HepG2 (cell line): ENCODE measurements around the gene GMEB2. TPM values are rescaled to one million over a fixed set of nuclear protein-coding genes. Genes with fewer than 3 reads are reported as not detected.

Experiments used
- ATAC-seq: fragments of 200-7000 bp; cut with Tn5 transposase; 3 replicates; pipeline ENCODE4 v1.9.1; 2020; ENCODE audit warnings: mild to moderate bottlenecking, moderate library complexity
- BruUV-seq: library from RNA; stranded (reverse); fragments of 400-500 nt; replicated peaks from 2 replicates; lab custom pipeline; 2021; lab: Mats Ljungman, UMichigan
- CTCF ChIA-PET: fragments of 300-600 bp; formaldehyde crosslinking; extraction: SDS; loops from one replicate; lab custom pipeline; 2021; ENCODE audit warnings: low total read pairs, inconsistent platforms, low intra/inter-chr PET ratio; lab: Yijun Ruan, JAX
- POLR2A ChIA-PET: fragments of 350-600 bp; sonication (Branson Sonifier 250); formaldehyde crosslinking; loops from one replicate; lab custom pipeline; 2020; ENCODE audit warnings: antibody characterized with exemption, inconsistent platforms; lab: Yijun Ruan, JAX
- DNase-seq: peaks from one replicate; pipeline ENCODE4 v3.0.0-alpha.2; 2015; ENCODE audit warnings: low spot score
- FAIRE-seq: peaks from 3 replicates; lab custom pipeline; 2011; peaks lifted over from hg19 to GRCh38; lab: Jason Lieb, UNC
- H2AFZ ChIP-seq: one replicate; pipeline ENCODE4 v1.6.1; 2011; ENCODE audit warnings: low read length, inconsistent platforms
- H3K27ac ChIP-seq: fragments of 300-600 bp; 3 replicates; pipeline ENCODE4 v1.8.0; 2011; ENCODE audit warnings: mixed run types, mild to moderate bottlenecking, mixed read lengths, low read length, inconsistent platforms; ENCODE audit not compliant: insufficient read depth; ENCODE audit errors: extremely low read length
- H3K27me3 ChIP-seq, 2 experiments: fragments of 200-600 bp in 1 of 2; 2 replicates in 1 of 2; 3 replicates in 1 of 2; pipeline versions ENCODE4 v1.6.0 to v1.8.0; 2011; ENCODE audit warnings: low read length in 2 of 2, mild to moderate bottlenecking in 2 of 2, moderate library complexity in 2 of 2, inconsistent platforms in 1 of 2; ENCODE audit not compliant: insufficient read depth in 2 of 2, control insufficient read depth in 1 of 2
- H3K36me3 ChIP-seq, 2 experiments: fragments of 200-600 bp in 1 of 2; replicated peaks in 1 of 2; 2 replicates in 1 of 2; 3 replicates in 1 of 2; pipeline versions ENCODE4 v1.5.1 to v1.8.0; 2011; ENCODE audit warnings: low read length in 2 of 2, inconsistent platforms in 1 of 2; ENCODE audit not compliant: insufficient read depth in 2 of 2, control insufficient read depth in 1 of 2
- H3K4me1 ChIP-seq: 2 replicates; pipeline ENCODE4 v1.5.1; 2012; ENCODE audit warnings: low read length, inconsistent platforms; ENCODE audit not compliant: insufficient read depth
- H3K4me2 ChIP-seq: 2 replicates; pipeline ENCODE4 v1.6.0; 2011; ENCODE audit warnings: low read depth, low read length, inconsistent platforms
- H3K4me3 ChIP-seq, 3 experiments: fragments of 200-600 bp in 1 of 3; sonication (generic), shearing (Covaris generic) in 1 of 3; replicated peaks in 1 of 3; 2 replicates each; pipeline ENCODE4 v1.5.1; 2011 to 2016; ENCODE audit warnings: low read length in 3 of 3, inconsistent platforms in 2 of 3, low read depth in 2 of 3, mild to moderate bottlenecking in 2 of 3, control low read depth in 1 of 3, mixed read lengths in 1 of 3; ENCODE audit not compliant: insufficient read depth in 1 of 3
- H3K79me2 ChIP-seq: one replicate; pipeline ENCODE4 v1.6.1; 2011; ENCODE audit warnings: low read length, inconsistent platforms; ENCODE audit not compliant: insufficient read depth
- H3K9ac ChIP-seq: 2 replicates; pipeline ENCODE4 v1.6.0; 2011; ENCODE audit warnings: mild to moderate bottlenecking, low read depth, low read length, inconsistent platforms; ENCODE audit not compliant: insufficient read depth
- H3K9me3 ChIP-seq: 2 replicates; pipeline ENCODE4 v1.5.1; 2012; ENCODE audit warnings: mild to moderate bottlenecking, low read length
- H4K20me1 ChIP-seq: 2 replicates; pipeline ENCODE4 v1.6.0; 2011; ENCODE audit warnings: inconsistent platforms, mild to moderate bottlenecking, low read length, moderate library complexity; ENCODE audit not compliant: insufficient read depth
- MAFK ChIP-seq, 2 experiments: IDR thresholded peaks in 1 of 2; conservative IDR thresholded peaks in 1 of 2; 2 replicates each; pipeline ENCODE4 v1.6.1; 2011; ENCODE audit warnings: improper control_type of control experiment in 2 of 2, low read length in 2 of 2
- NFIB ChIP-seq: sonication (generic); formaldehyde crosslinking; IDR thresholded peaks from 2 replicates; pipeline ENCODE4 v1.9.0; 2021; ENCODE audit warnings: missing genetic modification reagents, mild to moderate bottlenecking, borderline replicate concordance
- RBFOX2 ChIP-seq: fragments of 200-400 bp; formaldehyde crosslinking; IDR thresholded peaks from 2 replicates; pipeline ENCODE4 v1.6.1; 2017; ENCODE audit warnings: low read depth, mild to moderate bottlenecking, low read length
- ZMYM3 ChIP-seq: sonication (generic); formaldehyde crosslinking; IDR thresholded peaks from 2 replicates; pipeline ENCODE4 v1.5.1; 2020; ENCODE audit warnings: mild to moderate bottlenecking, missing genetic modification reagents
- WGBS: methylation state at CpG from one replicate; pipeline ENCODE4 v1.1.6; 2017; ENCODE audit warnings: low lambda C conversion rate; 5-methylcytosine and 5-hydroxymethylcytosine counted together
- in situ Hi-C: cut with HindIII; loops from 2 replicates; pipeline ENCODE4 v1.10.0; 2017; ENCODE audit warnings: low pct_unique_long_range_greater_than_20kb; ENCODE audit not compliant: extremely low pct_ligation_motif_present
- intact Hi-C: fragments of 100-400 bp; cut with micrococcal nuclease; formaldehyde crosslinking; loops from one replicate; pipeline ENCODE4 v1.10.0; 2022; ENCODE audit not compliant: unreplicated experiment
- polyA plus RNA-seq, 8 experiments: library from polyadenylated mRNA; depleted of rRNA in 3 of 8; stranded (reverse) in 7 of 8; unstranded in 1 of 8; fragments of >200 nt; fragmentation: Illumina TruSeq in 4 of 8; extraction: Trizol in 4 of 8; gene quantifications; 2 replicates each; pipeline versions ENCODE4 v1.2.1 to v1.2.3, GENCODE V29; 2011 to 2016; ENCODE audit warnings: low read depth in 4 of 8, missing spikeins in 1 of 8, mixed read lengths in 1 of 8; ENCODE audit not compliant: insufficient read depth in 1 of 8
- total RNA-seq, 5 experiments: library from RNA; depleted of rRNA; stranded (reverse); fragments of >200 nt; fragmentation: Illumina TruSeq; extraction: Trizol; gene quantifications; 2 replicates each; pipeline ENCODE4 v1.2.3, GENCODE V29; 2016; ENCODE audit warnings: low read depth in 1 of 5
- TF ChIP-seq, protein P1 (sequence below): sonication (generic); formaldehyde crosslinking; conservative IDR thresholded peaks from 2 replicates; pipeline ENCODE4 v1.5.0; 2020; ENCODE audit warnings: missing genetic modification reagents

The GMEB2 gene
- total and polyA plus RNA-seq, 2 of the 13 experiments (the other 11 are each of a cell fraction or from before 2014, with no cell fraction given): 10.6 to 12.4 TPM

GRCh38 chr20:63617876-63618265, 9.0 kb downstream of the GMEB2 start:
- H3K27me3 ChIP-seq: no peaks in the 10 kb centered on the region
- peaks cover 23% of the 10 kb centered on the region for H3K79me2 ChIP-seq
- BruUV-seq: no TSS peak
- no peak overlapping the region for H2AFZ ChIP-seq
- no peak for FAIRE-seq
- TF ChIP-seq, protein P1, sequence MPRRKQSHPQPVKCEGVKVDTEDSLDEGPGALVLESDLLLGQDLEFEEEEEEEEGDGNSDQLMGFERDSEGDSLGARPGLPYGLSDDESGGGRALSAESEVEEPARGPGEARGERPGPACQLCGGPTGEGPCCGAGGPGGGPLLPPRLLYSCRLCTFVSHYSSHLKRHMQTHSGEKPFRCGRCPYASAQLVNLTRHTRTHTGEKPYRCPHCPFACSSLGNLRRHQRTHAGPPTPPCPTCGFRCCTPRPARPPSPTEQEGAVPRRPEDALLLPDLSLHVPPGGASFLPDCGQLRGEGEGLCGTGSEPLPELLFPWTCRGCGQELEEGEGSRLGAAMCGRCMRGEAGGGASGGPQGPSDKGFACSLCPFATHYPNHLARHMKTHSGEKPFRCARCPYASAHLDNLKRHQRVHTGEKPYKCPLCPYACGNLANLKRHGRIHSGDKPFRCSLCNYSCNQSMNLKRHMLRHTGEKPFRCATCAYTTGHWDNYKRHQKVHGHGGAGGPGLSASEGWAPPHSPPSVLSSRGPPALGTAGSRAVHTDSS: no peak
- peak in 1 of 2 experiments; percentile 10; a peak in 1 of 4 replicates for TF ChIP-seq MAFK (conservative IDR thresholded peaks at IDR 0.05 in 1 of 2, IDR thresholded peaks at IDR 0.05 in 1 of 2; ENCODE audit: low read length in 2 of 2)
- TF ChIP-seq, all 625 proteins: peak for 1
- Histone ChIP-seq H3K9ac (no peak overlapping the region), H3K4me3 (no peak overlapping the region), H3K27ac (no peak overlapping the region), H3K4me2 (no peak overlapping the region), H3K9me3 (peaks cover 8% of the 10 kb centered on the region; the same call in 1 of the 2 replicates), H3K4me1 (no peaks in the 10 kb centered on the region), H3K36me3 (peaks cover 21 to 54% of the 10 kb centered on the region in 2 experiments), H4K20me1 (no peaks in the 10 kb centered on the region)
- CTCF ChIA-PET: no interaction called here
- DNase-seq: no peak
- intact Hi-C loops (no loop called here), in situ Hi-C loops (no loop called here)
- POLR2A ChIA-PET: interaction anchor here (0.7 kb wide), 1 partner anchor 9 kb away, joined by 3 read pairs; the partner anchor contains the start of gene GMEB2
- no peak; the same call in 2 of the 3 replicates for ATAC-seq
- 99% methylated on average over 8 of the region's 8 CpGs for WGBS

DNA sequence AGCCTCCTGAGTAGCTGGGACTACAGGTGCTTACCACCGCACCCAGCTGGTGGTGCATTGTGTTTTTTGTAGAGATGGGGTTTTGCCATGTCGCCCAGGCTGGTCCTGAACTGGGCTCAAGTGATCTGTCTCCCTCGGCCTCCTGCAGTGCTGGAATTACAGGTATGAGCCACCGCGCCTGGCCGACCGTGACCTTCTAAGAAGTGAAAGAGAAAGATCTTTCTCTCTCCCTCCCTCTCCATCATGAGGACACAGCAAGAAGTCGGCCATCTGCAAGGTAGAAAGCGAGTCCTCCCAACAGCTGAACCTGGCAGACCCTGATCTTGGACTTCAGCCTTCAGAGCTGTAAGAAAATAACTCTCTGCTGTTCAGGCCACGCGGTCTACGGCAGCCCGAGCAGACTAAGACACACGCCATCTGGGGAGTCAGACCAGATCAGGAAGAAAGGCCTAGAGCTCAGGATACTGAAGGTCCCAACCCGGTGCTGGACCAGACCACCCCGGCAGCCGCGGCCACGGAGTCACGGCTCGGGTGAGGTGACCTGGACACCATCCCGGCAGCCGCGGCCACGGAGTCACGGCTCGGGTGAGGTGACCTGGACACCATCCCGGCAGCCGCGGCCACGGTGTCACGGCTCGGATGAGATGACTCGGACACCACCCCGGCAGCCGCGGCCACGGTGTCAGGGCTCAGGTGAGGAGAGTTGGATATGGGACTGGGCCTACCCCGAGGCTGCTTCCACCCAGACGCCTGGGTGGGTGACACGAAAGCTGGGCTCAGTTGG, 9.6 kb downstream of the GMEB2 start:
- ChIA-PET POLR2A (interaction anchor here (0.7 kb wide), 1 partner anchor 10 kb away, joined by 3 read pairs; the partner anchor contains the start of gene GMEB2), CTCF (no interaction called here)
- H3K79me2 ChIP-seq: peaks cover 19% of the 10 kb centered on the region
- H3K9ac ChIP-seq: no peak overlapping the region
- peaks cover under 1% of the 10 kb centered on the region; the same call in 1 of the 2 replicates for H4K20me1 ChIP-seq
- H3K27me3 ChIP-seq: no peaks in the 10 kb centered on the region
- no peak; the same call in 2 of the 3 replicates for ATAC-seq
- H2AFZ ChIP-seq: no peak overlapping the region
- no peak overlapping the region for H3K27ac ChIP-seq
- H3K4me3 ChIP-seq: no peak overlapping the region
- intact Hi-C loops: no loop called here
- in situ Hi-C loops: no loop called here
- no peaks in the 10 kb centered on the region for H3K4me1 ChIP-seq
- no peak for FAIRE-seq
- no peak for DNase-seq
- TF ChIP-seq NFIB (CRISPR knock-in tag) (no peak), ZMYM3 (CRISPR knock-in tag) (no peak), RBFOX2 (0 out of 2 replicates have a peak, but pooled peaks have one; percentile 23)
- BruUV-seq: no TSS peak
- WGBS: 95% methylated on average over 41 of the region's 41 CpGs
- H3K36me3 ChIP-seq: peaks cover 20 to 54% of the 10 kb centered on the region in 2 experiments
- H3K4me2 ChIP-seq: no peak overlapping the region
- H3K9me3 ChIP-seq: peaks cover 8% of the 10 kb centered on the region; the same call in 1 of the 2 replicates
